ENCODE data around the gene TMUB2. TPM values are rescaled to one million over a fixed set of nuclear protein-coding genes. Genes with fewer than 3 reads are reported as not detected.
A peak's percentile ranks its signal among the peaks of the same experiment; 100 is the strongest.
"Not testable (repeated sequence)": the region's sequence is repeated elsewhere in the genome, so short reads cannot be mapped to it uniquely, and the experiment has no call there.

The TMUB2 gene
- 10 to 100 TPM; 43.6 to 54.2 (median 46.4) TPM for polyA plus RNA-seq (ENCODE audit: insufficient read length in 4 of 4)

- peak; percentile 98 to 99 (median 98) for DNase-seq (ENCODE audit: low read depth in 4 of 4, low spot score in 3 of 4)
These were observed at the start of gene TMUB2 for GRCh38 chr17:44186307-44187130. Gene TMUB2 (plus strand): TSS chr17:44186972. CDS start chr17:44187709, 737 bp downstream.

- peak in 1 of 4 donors; percentile 42 for DNase-seq (ENCODE audit: low read depth in 4 of 4, low spot score in 3 of 4)
These were observed 48.7 kb upstream of the TMUB2 start for GRCh38 chr17:44137891-44138709.

GRCh38 chr17:44143921-44144320, 42.9 kb upstream of the TMUB2 start:
- DNase-seq (ENCODE audit: low read depth in 4 of 4, low spot score in 3 of 4) = not testable (repeated sequence)

GRCh38 chr17:44144966-44145739, 41.6 kb upstream of the TMUB2 start:
- DNase-seq (ENCODE audit: low read depth in 4 of 4, low spot score in 3 of 4) = no peak

- DNase-seq (ENCODE audit: low read depth in 4 of 4, low spot score in 3 of 4) = no peak
These were observed 40.1 kb upstream of the TMUB2 start for GRCh38 chr17:44146375-44147346.

- no peak for DNase-seq (ENCODE audit: low read depth in 4 of 4, low spot score in 3 of 4)
These were observed 39.0 kb upstream of the TMUB2 start for GRCh38 chr17:44147812-44148211.

- DNase-seq (ENCODE audit: low read depth in 4 of 4, low spot score in 3 of 4) = not testable (repeated sequence)
These were observed 37.7 kb upstream of the TMUB2 start for GRCh38 chr17:44149066-44149465.

GRCh38 chr17:44149750-44150329, 36.9 kb upstream of the TMUB2 start:
- DNase-seq (ENCODE audit: low read depth in 4 of 4, low spot score in 3 of 4) = no peak

- no peak for DNase-seq (ENCODE audit: low read depth in 4 of 4, low spot score in 3 of 4)
These were observed 33.9 kb upstream of the TMUB2 start for GRCh38 chr17:44152875-44153274.

- no peak for DNase-seq (ENCODE audit: low read depth in 4 of 4, low spot score in 3 of 4)
These were observed 31.3 kb upstream of the TMUB2 start for GRCh38 chr17:44155488-44155887.

GRCh38 chr17:44159519-44160210, 27.1 kb upstream of the TMUB2 start:
- no peak for DNase-seq (ENCODE audit: low read depth in 4 of 4, low spot score in 3 of 4)

- DNase-seq (ENCODE audit: low read depth in 4 of 4, low spot score in 3 of 4) = no peak
These were observed 22.3 kb upstream of the TMUB2 start for GRCh38 chr17:44164476-44164875.

- DNase-seq (ENCODE audit: low read depth in 4 of 4, low spot score in 3 of 4) = no peak
These were observed 19.5 kb upstream of the TMUB2 start for GRCh38 chr17:44167181-44167861.

- DNase-seq (ENCODE audit: low read depth in 4 of 4, low spot score in 3 of 4) = no peak
These were observed 16.7 kb upstream of the TMUB2 start for GRCh38 chr17:44170135-44170498.

- DNase-seq (ENCODE audit: low read depth in 4 of 4, low spot score in 3 of 4) = no peak
These were observed 16.1 kb upstream of the TMUB2 start, which contains the start of gene ASB16 for GRCh38 chr17:44170499-44171201. Gene ASB16 (plus strand): TSS chr17:44170704. CDS start chr17:44170790, 86 bp downstream.

GRCh38 chr17:44171931-44172455, 14.8 kb upstream of the TMUB2 start:
- no peak for DNase-seq (ENCODE audit: low read depth in 4 of 4, low spot score in 3 of 4)

- no peak for DNase-seq (ENCODE audit: low read depth in 4 of 4, low spot score in 3 of 4)
These were observed 12.3 kb upstream of the TMUB2 start for GRCh38 chr17:44174427-44174826.
